ENCODE measurements around the gene PCYOX1L. TPM values are rescaled to one million over a fixed set of nuclear protein-coding genes. Genes with fewer than 3 reads are reported as not detected.

PCYOX1L gene
- total RNA-seq, 1 experiment from 2014 or later = 51.6 TPM

DNA sequence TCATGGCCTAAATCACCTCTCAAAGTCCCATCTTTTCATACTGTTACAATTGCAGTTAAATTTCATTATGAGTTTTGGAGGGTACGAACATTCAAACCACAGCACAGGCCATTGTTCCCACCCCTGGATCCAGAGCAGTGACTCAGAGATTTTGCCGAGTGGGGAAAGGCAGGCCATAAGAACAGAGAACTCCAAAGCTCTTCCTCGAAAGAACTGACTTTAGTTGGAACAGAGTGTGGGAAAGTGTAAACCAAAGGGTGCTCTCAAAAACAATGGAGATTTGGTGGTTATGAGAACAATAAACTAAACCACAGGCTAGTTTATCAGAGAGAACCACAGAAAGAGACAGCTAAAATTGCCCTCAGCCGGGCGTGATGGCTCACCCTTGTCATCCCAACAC is 32.0 kb upstream of the PCYOX1L start:
- H2AFZ ChIP-seq (ENCODE audit: low read length) = no peak overlapping the region

GRCh38 chr5:149326611-149327010 is 31.2 kb upstream of the PCYOX1L start:
- no peak for DNase-seq
- H2AFZ ChIP-seq (ENCODE audit: low read length) = no peak overlapping the region
- H3K9me3 ChIP-seq (ENCODE audit: low read length) = no peaks in the 10 kb centered on the region
- no peak overlapping the region for H3K4me2 ChIP-seq (ENCODE audit: low read depth, low read length, poor library complexity, severe bottlenecking)
- no peak overlapping the region for H3K9ac ChIP-seq (ENCODE audit: low read length)
- no peaks in the 10 kb centered on the region for H3K36me3 ChIP-seq (ENCODE audit: insufficient read depth, low read length)
- no peaks in the 10 kb centered on the region for H3K79me2 ChIP-seq (ENCODE audit: low read length)
- no peaks in the 10 kb centered on the region for H3K9me2 ChIP-seq (replicated peaks; ENCODE audit: insufficient read depth, low read length)
- no peaks in the 10 kb centered on the region for H3K4me1 ChIP-seq (ENCODE audit: low read length)
- H4K20me1 ChIP-seq (ENCODE audit: insufficient read depth, low read depth, low read length) = no peaks in the 10 kb centered on the region
- H3K4me3 ChIP-seq (ENCODE audit: low read length) = no peak overlapping the region
- H3K27me3 ChIP-seq (ENCODE audit: low read length) = no peaks in the 10 kb centered on the region
- no peak overlapping the region for H3K27ac ChIP-seq (ENCODE audit: low read length)

More for the DNA sequence above, 32.0 kb upstream of the PCYOX1L start:
- H3K27me3 ChIP-seq (ENCODE audit: low read length) = no peaks in the 10 kb centered on the region
- no peak overlapping the region for H3K27ac ChIP-seq (ENCODE audit: low read length)
- no peak overlapping the region for H3K4me2 ChIP-seq (ENCODE audit: low read depth, low read length, poor library complexity, severe bottlenecking)
- no peaks in the 10 kb centered on the region for H3K36me3 ChIP-seq (ENCODE audit: insufficient read depth, low read length)
- no peaks in the 10 kb centered on the region for H3K9me3 ChIP-seq (ENCODE audit: low read length)
- H3K4me1 ChIP-seq (ENCODE audit: low read length) = no peaks in the 10 kb centered on the region
- no peak overlapping the region for H3K9ac ChIP-seq (ENCODE audit: low read length)
- H3K4me3 ChIP-seq (ENCODE audit: low read length) = no peak overlapping the region
- no peaks in the 10 kb centered on the region for H3K79me2 ChIP-seq (ENCODE audit: low read length)
- no peak for DNase-seq
- H4K20me1 ChIP-seq (ENCODE audit: insufficient read depth, low read depth, low read length) = no peaks in the 10 kb centered on the region
- no peaks in the 10 kb centered on the region for H3K9me2 ChIP-seq (replicated peaks; ENCODE audit: insufficient read depth, low read length)

DNA sequence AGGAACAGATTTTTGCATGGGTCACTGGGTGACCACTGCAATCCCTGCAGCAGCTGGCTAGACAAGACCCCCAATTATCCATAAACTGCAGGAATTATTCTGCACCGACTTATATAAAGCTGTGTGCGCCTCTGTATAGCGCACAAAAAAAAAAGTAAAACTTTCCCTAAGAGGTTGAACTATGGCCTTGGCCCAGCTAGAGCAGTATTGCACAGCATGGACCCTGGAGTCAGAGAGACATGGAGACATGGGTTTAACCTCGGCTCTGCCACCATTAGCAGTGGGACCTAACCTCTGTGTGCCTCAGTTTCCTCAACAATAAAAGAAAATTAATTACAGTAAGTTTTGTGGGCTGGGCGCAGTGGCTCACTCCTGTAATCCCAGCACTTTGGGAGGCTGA is 29.7 kb upstream of the PCYOX1L start:
- no peak for DNase-seq
- no peaks in the 10 kb centered on the region for H3K27me3 ChIP-seq (ENCODE audit: low read length)
- no peaks in the 10 kb centered on the region for H4K20me1 ChIP-seq (ENCODE audit: insufficient read depth, low read depth, low read length)
- no peak overlapping the region for H2AFZ ChIP-seq (ENCODE audit: low read length)
- no peak overlapping the region for H3K4me3 ChIP-seq (ENCODE audit: low read length)
- H3K36me3 ChIP-seq (ENCODE audit: insufficient read depth, low read length) = no peaks in the 10 kb centered on the region
- H3K9ac ChIP-seq (ENCODE audit: low read length) = no peak overlapping the region
- no peak overlapping the region for H3K27ac ChIP-seq (ENCODE audit: low read length)
- no peaks in the 10 kb centered on the region for H3K9me2 ChIP-seq (replicated peaks; ENCODE audit: insufficient read depth, low read length)
- no peak overlapping the region for H3K4me2 ChIP-seq (ENCODE audit: low read depth, low read length, poor library complexity, severe bottlenecking)
- H3K4me1 ChIP-seq (ENCODE audit: low read length) = no peaks in the 10 kb centered on the region
- H3K79me2 ChIP-seq (ENCODE audit: low read length) = no peaks in the 10 kb centered on the region
- no peaks in the 10 kb centered on the region for H3K9me3 ChIP-seq (ENCODE audit: low read length)

DNA sequence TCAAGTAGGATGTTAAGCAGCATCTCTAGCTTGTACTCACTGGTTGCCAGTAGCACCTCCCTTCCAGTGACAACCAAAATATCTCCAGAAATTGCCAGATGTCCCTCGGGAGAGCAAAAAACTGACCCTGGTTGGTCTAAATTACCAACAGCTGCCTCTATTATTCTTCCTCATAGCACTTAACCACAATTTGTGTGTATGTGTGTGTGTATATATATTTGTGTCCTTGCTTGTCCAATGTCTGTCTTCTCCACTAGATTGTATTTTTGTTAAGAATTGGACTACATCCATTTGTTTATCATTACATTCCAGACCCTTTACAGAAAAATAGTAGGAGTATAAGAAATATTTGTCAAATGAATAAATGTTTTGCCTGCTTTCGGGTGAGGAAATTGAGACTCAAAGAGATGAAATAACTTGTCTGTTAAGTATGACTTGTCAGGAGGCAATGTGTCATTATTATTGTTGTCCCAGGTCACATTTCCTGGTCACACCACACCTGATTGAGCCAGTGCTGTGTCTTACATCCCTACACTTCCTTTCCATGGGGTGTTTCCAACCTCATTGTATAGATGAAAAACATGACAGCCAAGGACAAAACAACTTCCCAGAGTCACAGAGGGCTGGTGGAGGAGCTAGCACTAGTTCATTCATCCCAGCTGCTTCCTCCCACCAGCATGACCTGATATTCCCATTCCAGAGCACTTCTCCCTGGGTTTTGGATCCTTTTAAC is 24.0 kb upstream of the PCYOX1L start:
- DNase-seq = no peak
- Histone ChIP-seq H3K27me3 (ENCODE audit: low read length) (no peaks in the 10 kb centered on the region), H3K4me3 (ENCODE audit: low read length) (no peak overlapping the region), H3K4me1 (ENCODE audit: low read length) (no peaks in the 10 kb centered on the region), H3K36me3 (ENCODE audit: insufficient read depth, low read length) (no peaks in the 10 kb centered on the region), H3K27ac (ENCODE audit: low read length) (no peak overlapping the region), H3K4me2 (ENCODE audit: low read depth, low read length, poor library complexity, severe bottlenecking) (no peak overlapping the region), H2AFZ (ENCODE audit: low read length) (no peak overlapping the region), H3K9me3 (ENCODE audit: low read length) (no peaks in the 10 kb centered on the region), H3K9me2 (replicated peaks; ENCODE audit: insufficient read depth, low read length) (no peaks in the 10 kb centered on the region), H3K79me2 (ENCODE audit: low read length) (no peaks in the 10 kb centered on the region), H3K9ac (ENCODE audit: low read length) (no peak overlapping the region), H4K20me1 (ENCODE audit: insufficient read depth, low read depth, low read length) (no peaks in the 10 kb centered on the region)

DNA sequence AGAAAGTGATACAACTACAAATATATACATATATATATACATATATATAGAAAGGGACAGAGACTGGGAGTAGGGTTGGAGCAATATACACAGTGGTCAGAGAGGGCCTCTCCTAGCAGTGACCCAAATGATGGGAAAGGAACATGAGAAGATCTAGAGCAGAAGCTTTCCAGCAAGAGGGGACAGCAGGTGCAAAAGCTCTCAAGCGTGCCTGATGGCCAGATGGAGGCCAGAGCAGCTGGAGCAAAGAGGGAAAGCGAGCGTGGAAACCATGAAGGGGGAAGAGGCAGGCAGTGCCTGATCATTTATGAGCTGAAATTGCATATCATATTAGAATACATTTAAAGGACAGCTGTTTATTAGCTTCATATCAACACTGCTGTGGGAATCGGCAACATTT is 20.1 kb upstream of the PCYOX1L start:
- Histone ChIP-seq H3K9ac (ENCODE audit: low read length) (no peak overlapping the region), H3K79me2 (ENCODE audit: low read length) (no peaks in the 10 kb centered on the region), H4K20me1 (ENCODE audit: insufficient read depth, low read depth, low read length) (no peaks in the 10 kb centered on the region), H3K27me3 (ENCODE audit: low read length) (no peaks in the 10 kb centered on the region), H3K27ac (ENCODE audit: low read length) (no peak overlapping the region), H3K36me3 (ENCODE audit: insufficient read depth, low read length) (no peaks in the 10 kb centered on the region), H3K4me2 (ENCODE audit: low read depth, low read length, poor library complexity, severe bottlenecking) (no peak overlapping the region), H3K9me2 (replicated peaks; ENCODE audit: insufficient read depth, low read length) (no peaks in the 10 kb centered on the region), H3K4me1 (ENCODE audit: low read length) (no peaks in the 10 kb centered on the region), H3K9me3 (ENCODE audit: low read length) (no peaks in the 10 kb centered on the region), H2AFZ (ENCODE audit: low read length) (no peak overlapping the region), H3K4me3 (ENCODE audit: low read length) (no peak overlapping the region)
- DNase-seq = no peak

- no peak for DNase-seq
- Histone ChIP-seq H3K4me3 (ENCODE audit: low read length) (no peak overlapping the region), H2AFZ (ENCODE audit: low read length) (no peak overlapping the region)
Observed at GRCh38 chr5:149338364-149338763, 19.5 kb upstream of the PCYOX1L start.

GRCh38 chr5:149340920-149341319 is 16.9 kb upstream of the PCYOX1L start:
- Histone ChIP-seq H4K20me1 (ENCODE audit: insufficient read depth, low read depth, low read length) (no peaks in the 10 kb centered on the region), H3K4me1 (ENCODE audit: low read length) (peaks cover 10% of the 10 kb centered on the region), H3K79me2 (ENCODE audit: low read length) (peaks cover 5% of the 10 kb centered on the region), H3K9ac (ENCODE audit: low read length) (no peak overlapping the region), H3K4me3 (ENCODE audit: low read length) (no peak overlapping the region), H3K27ac (ENCODE audit: low read length) (no peak overlapping the region), H3K4me2 (ENCODE audit: low read depth, low read length, poor library complexity, severe bottlenecking) (no peak overlapping the region), H3K9me2 (replicated peaks; ENCODE audit: insufficient read depth, low read length) (no peaks in the 10 kb centered on the region), H3K9me3 (ENCODE audit: low read length) (no peaks in the 10 kb centered on the region), H2AFZ (ENCODE audit: low read length) (no peak overlapping the region), H3K27me3 (ENCODE audit: low read length) (no peaks in the 10 kb centered on the region), H3K36me3 (ENCODE audit: insufficient read depth, low read length) (no peaks in the 10 kb centered on the region)
- DNase-seq = no peak

More at GRCh38 chr5:149338364-149338763, 19.5 kb upstream of the PCYOX1L start:
- H3K9ac ChIP-seq (ENCODE audit: low read length) = no peak overlapping the region
- H3K79me2 ChIP-seq (ENCODE audit: low read length) = no peaks in the 10 kb centered on the region
- no peaks in the 10 kb centered on the region for H3K4me1 ChIP-seq (ENCODE audit: low read length)
- no peak overlapping the region for H3K27ac ChIP-seq (ENCODE audit: low read length)
- no peaks in the 10 kb centered on the region for H4K20me1 ChIP-seq (ENCODE audit: insufficient read depth, low read depth, low read length)
- H3K9me2 ChIP-seq (replicated peaks; ENCODE audit: insufficient read depth, low read length) = no peaks in the 10 kb centered on the region
- H3K9me3 ChIP-seq (ENCODE audit: low read length) = no peaks in the 10 kb centered on the region
- H3K36me3 ChIP-seq (ENCODE audit: insufficient read depth, low read length) = no peaks in the 10 kb centered on the region
- no peaks in the 10 kb centered on the region for H3K27me3 ChIP-seq (ENCODE audit: low read length)
- H3K4me2 ChIP-seq (ENCODE audit: low read depth, low read length, poor library complexity, severe bottlenecking) = no peak overlapping the region

DNA sequence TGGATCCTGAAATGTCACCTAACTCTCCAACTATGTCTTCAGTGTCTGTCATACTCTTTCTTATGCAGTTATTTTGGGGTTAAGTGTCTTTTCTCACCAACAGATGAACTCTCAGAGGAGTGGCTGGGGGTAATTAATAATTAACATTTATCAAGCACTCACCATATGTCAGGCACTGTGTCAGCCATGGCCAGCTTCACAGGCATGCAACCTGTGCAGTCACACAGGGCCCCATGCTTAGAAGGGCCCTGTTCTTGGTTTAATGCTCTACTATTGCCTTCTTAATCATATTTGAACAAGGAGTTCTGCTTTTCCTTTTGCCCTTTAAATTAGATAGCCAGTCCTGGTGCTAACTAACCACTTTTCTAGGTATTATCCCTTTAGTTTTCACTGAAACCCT is 16.0 kb upstream of the PCYOX1L start:
- Histone ChIP-seq H2AFZ (ENCODE audit: low read length) (no peak overlapping the region), H3K27ac (ENCODE audit: low read length) (no peak overlapping the region), H3K36me3 (ENCODE audit: insufficient read depth, low read length) (peaks cover under 1% of the 10 kb centered on the region; the same call in 1 of the 2 replicates), H4K20me1 (ENCODE audit: insufficient read depth, low read depth, low read length) (no peaks in the 10 kb centered on the region), H3K4me3 (ENCODE audit: low read length) (no peak overlapping the region), H3K9ac (ENCODE audit: low read length) (no peak overlapping the region), H3K4me1 (ENCODE audit: low read length) (peaks cover 15% of the 10 kb centered on the region), H3K27me3 (ENCODE audit: low read length) (no peaks in the 10 kb centered on the region), H3K9me3 (ENCODE audit: low read length) (no peaks in the 10 kb centered on the region), H3K9me2 (replicated peaks; ENCODE audit: insufficient read depth, low read length) (no peaks in the 10 kb centered on the region), H3K4me2 (ENCODE audit: low read depth, low read length, poor library complexity, severe bottlenecking) (no peak overlapping the region), H3K79me2 (ENCODE audit: low read length) (peaks cover 14% of the 10 kb centered on the region)
- no peak for DNase-seq
